Measurements from ENCODE around the gene TRABD2B. TPM values are rescaled to one million over a fixed set of nuclear protein-coding genes. Genes with fewer than 3 reads are reported as not detected.

Gene TRABD2B
- total RNA-seq, 1 experiment from 2014 or later, result 0.05 TPM

- no peak for TF ChIP-seq ZBTB33 (IDR thresholded peaks at IDR 0.05; ENCODE audit: extremely low read depth, insufficient replicate concordance, low read length)
- TF ChIP-seq EZH2phosphoT487 (IDR thresholded peaks at IDR 0.05; ENCODE audit: borderline replicate concordance), result no peak
- no peak for TF ChIP-seq ZNF274 (IDR thresholded peaks at IDR 0.05; ENCODE audit: low read depth, low read length)
Observed at GRCh38 chr1:47729685-47730084, 267.5 kb downstream of the TRABD2B start (continued).

- H3K36me3 ChIP-seq (ENCODE audit: control insufficient read depth in 1 of 2, insufficient read depth in 2 of 2, low read length in 2 of 2), result no peaks in the 10 kb centered on the region
- H3K4me2 ChIP-seq (ENCODE audit: low read length), result no peak overlapping the region
- H3K4me1 ChIP-seq (ENCODE audit: control insufficient read depth in 1 of 2, insufficient read depth in 2 of 2, low read length in 2 of 2), result no peaks in the 10 kb centered on the region
- intact Hi-C loops (cut with micrococcal nuclease), result loop anchor here (5.0 kb wide), 3 partner anchors 200 to 550 kb away; partner anchors contain the start of gene PDZK1IP1
- H3K27me3 ChIP-seq (ENCODE audit: insufficient read depth, low read length), result peaks cover 4% of the 10 kb centered on the region; the same call in 1 of the 2 replicates
- ATAC-seq (no peak), DNase-seq (ENCODE audit: low read depth, low spot score) (no peak)
- H3K79me2 ChIP-seq (ENCODE audit: insufficient read depth, low read length), result no peaks in the 10 kb centered on the region
- RAD21 ChIA-PET (ENCODE audit: low non-redundant PET in 1 of 2, low total read pairs in 2 of 2, uncharacterized antibody in 2 of 2, unreplicated experiment in 2 of 2), result no interaction called here
- no peak overlapping the region for H2AFZ ChIP-seq (ENCODE audit: low read depth, low read length, poor library complexity, severe bottlenecking)
- TF ChIP-seq JUND (IDR thresholded peaks at IDR 0.05) (no peak), CBX3 (IDR thresholded peaks at IDR 0.05; ENCODE audit: low read depth) (no peak), ZBTB33 (IDR thresholded peaks at IDR 0.05; ENCODE audit: extremely low read depth, insufficient replicate concordance, low read length) (no peak), ATF3 (IDR thresholded peaks at IDR 0.05) (no peak), SIN3A (IDR thresholded peaks at IDR 0.05; ENCODE audit: low read depth) (no peak), EGR1 (IDR thresholded peaks at IDR 0.05; ENCODE audit: low read depth) (no peak), TCF7L2 (IDR thresholded peaks at IDR 0.05; ENCODE audit: borderline replicate concordance, extremely low read depth, insufficient read depth, insufficient read length) (no peak), POLR2AphosphoS5 (IDR thresholded peaks at IDR 0.05; ENCODE audit: low read depth, low read length) (no peak), SP1 (IDR thresholded peaks at IDR 0.05; ENCODE audit: low read depth) (no peak), RAD21 (IDR thresholded peaks at IDR 0.05; ENCODE audit: low read depth) (no peak), ELF1 (IDR thresholded peaks at IDR 0.05; ENCODE audit: borderline replicate concordance, low read depth) (no peak), POLR2A (IDR thresholded peaks at IDR 0.05; ENCODE audit: borderline replicate concordance, extremely low read depth, insufficient read depth, insufficient read length) (no peak), CEBPB (IDR thresholded peaks at IDR 0.05; ENCODE audit: low read depth) (no peak), FOSL1 (IDR thresholded peaks at IDR 0.05; ENCODE audit: low read depth) (no peak), EZH2 (IDR thresholded peaks at IDR 0.05) (no peak)
- no peak overlapping the region for H3K9ac ChIP-seq (ENCODE audit: low read length)
- no peak overlapping the region for H3K4me3 ChIP-seq (replicated peaks in 1 of 2; ENCODE audit: low read depth in 1 of 2, low read length in 2 of 2)
- no TSS peak for BruUV-seq (replicated peaks)
- H4K20me1 ChIP-seq (ENCODE audit: insufficient read depth), result no peaks in the 10 kb centered on the region
- no peaks in the 10 kb centered on the region for H3K9me2 ChIP-seq (ENCODE audit: insufficient read depth)
- no peak overlapping the region for H3K27ac ChIP-seq (ENCODE audit: low read depth, low read length)
- CTCF ChIA-PET, result interaction anchor here (2.1 to 3.6 kb wide), 4 partner anchors 11 to 338 kb away, joined by 11 to 87 read pairs (median 32); partner anchors contain the start of gene FOXD2
- POLR2A ChIA-PET, result interaction anchor here (0.6 kb wide), 1 partner anchor 290 kb away, joined by 3 read pairs; the partner anchor contains the start of gene FOXD2
- no peaks in the 10 kb centered on the region for H3K9me3 ChIP-seq (ENCODE audit: control insufficient read depth in 1 of 2, insufficient read depth in 1 of 2, low read depth in 1 of 2, low read length in 2 of 2)
Observed at GRCh38 chr1:47727697-47728085, 269.5 kb downstream of the TRABD2B start.

Data from HCT116 (cell line).